Caco-2 (cell line): ENCODE data around the gene SHB. TPM values are rescaled to one million over a fixed set of nuclear protein-coding genes. Genes with fewer than 3 reads are reported as not detected.

ENCODE experiments used
- BruUV-seq: library from RNA; stranded (reverse); fragments of 400-500 nt; replicated peaks from 2 replicates; lab custom pipeline; 2021; lab: Mats Ljungman, UMichigan
- CTCF ChIA-PET: fragments of 300-600 bp; sonication (Branson Sonifier 250); formaldehyde crosslinking; loops from one replicate; lab custom pipeline; 2022; ENCODE audit warnings: antibody characterized with exemption; lab: Charles Lee
- POLR2A ChIA-PET: fragments of 300-600 bp; sonication (Branson Sonifier 250); formaldehyde crosslinking; loops from one replicate; lab custom pipeline; 2022; ENCODE audit warnings: antibody characterized with exemption; lab: Charles Lee
- DNase-seq, 2 experiments: peaks; one replicate each; pipeline versions ENCODE4 v3.0.0 to v3.0.0-alpha.2; 2020 to 2022
- H3K27me3 ChIP-seq: replicated peaks from 2 replicates; pipeline ENCODE4 v1.6.0; 2011; ENCODE audit warnings: low read length; ENCODE audit not compliant: control insufficient read depth, insufficient read depth
- H3K36me3 ChIP-seq: 2 replicates; pipeline ENCODE4 v1.5.1; 2011; ENCODE audit warnings: low read length; ENCODE audit not compliant: control insufficient read depth, insufficient read depth
- H3K4me1 ChIP-seq: fragments of 250-450 bp; sonication (Bioruptor Pico); 2 replicates; pipeline ENCODE4 v1.5.1; 2020; ENCODE audit warnings: mild to moderate bottlenecking
- H3K4me3 ChIP-seq: 2 replicates; pipeline ENCODE4 v1.5.1; 2011; ENCODE audit warnings: low read depth, mild to moderate bottlenecking, control low read depth, low read length
- H3K9me3 ChIP-seq: fragments of 250-450 bp; sonication (Bioruptor Pico); 2 replicates; pipeline ENCODE4 v1.5.1; 2020; ENCODE audit warnings: mild to moderate bottlenecking, moderate library complexity
- H3K27ac Mint-ChIP-seq: one replicate; pipeline ENCODE4 v1.8.0; 2022; ENCODE audit warnings: mixed read lengths; ENCODE audit not compliant: unreplicated experiment
- H3K27me3 Mint-ChIP-seq: one replicate; pipeline ENCODE4 v1.8.0; 2022; ENCODE audit warnings: mixed read lengths; ENCODE audit not compliant: insufficient read depth, unreplicated experiment
- H3K36me3 Mint-ChIP-seq: one replicate; pipeline ENCODE4 v1.8.0; 2022; ENCODE audit warnings: mild to moderate bottlenecking, mixed read lengths; ENCODE audit not compliant: insufficient read depth, unreplicated experiment
- H3K4me1 Mint-ChIP-seq: one replicate; pipeline ENCODE4 v1.8.0; 2022; ENCODE audit warnings: low read depth, mixed read lengths; ENCODE audit not compliant: unreplicated experiment
- H3K4me3 Mint-ChIP-seq: one replicate; pipeline ENCODE4 v1.8.0; 2022; ENCODE audit warnings: mild to moderate bottlenecking, moderate library complexity, mixed read lengths; ENCODE audit not compliant: unreplicated experiment
- H3K9me3 Mint-ChIP-seq: one replicate; pipeline ENCODE4 v1.8.0; 2022; ENCODE audit warnings: mixed read lengths; ENCODE audit not compliant: unreplicated experiment
- CTCF ChIP-seq, 2 experiments: fragments of 200-600 bp in 1 of 2; IDR thresholded peaks; 1 replicate in 1 of 2; 2 replicates in 1 of 2; pipeline versions ENCODE4 v1.5.1 to v1.8.0; 2011 to 2022; ENCODE audit warnings: antibody characterized with exemption in 1 of 2, control low read depth in 1 of 2, inconsistent platforms in 1 of 2, low read depth in 1 of 2, low read length in 1 of 2, mild to moderate bottlenecking in 1 of 2, moderate library complexity in 1 of 2; ENCODE audit not compliant: insufficient read depth in 1 of 2, severe bottlenecking in 1 of 2, unreplicated experiment in 1 of 2
- intact Hi-C: fragments of 100-400 bp; cut with micrococcal nuclease; formaldehyde crosslinking; loops from one replicate; pipeline ENCODE4 v1.10.0; 2022; ENCODE audit not compliant: unreplicated experiment
- total RNA-seq: library from RNA; stranded (reverse); gene quantifications from 2 replicates; pipeline ENCODE4 v1.2.3, GENCODE V29; 2022

SHB gene
- total RNA-seq, 1 experiment from 2014 or later, result 18.3 TPM

- Histone ChIP-seq H3K4me3 (no peak overlapping the region), H3K36me3 (no peaks in the 10 kb centered on the region), H3K4me1 (peaks cover 51% of the 10 kb centered on the region), H3K27me3 (no peaks in the 10 kb centered on the region), H3K9me3 (no peaks in the 10 kb centered on the region)
- Mint-ChIP-seq H3K27ac (peak overlapping the region; percentile 94), H3K27me3 (no peaks in the 10 kb centered on the region), H3K36me3 (peaks cover 25% of the 10 kb centered on the region), H3K4me1 (peaks cover 35% of the 10 kb centered on the region), H3K4me3 (no peak overlapping the region), H3K9me3 (no peaks in the 10 kb centered on the region)
- intact Hi-C loops, result no loop called here
- TF ChIP-seq CTCF (IDR thresholded peaks at IDR 0.05; ENCODE audit: insufficient read depth in 1 of 2, low read depth in 1 of 2, low read length in 1 of 2, severe bottlenecking in 1 of 2, unreplicated experiment in 1 of 2), result no peak
- POLR2A ChIA-PET, result interaction anchor here (4.2 kb wide), 1 partner anchor 21 kb away, joined by 18 read pairs; no protein-coding TSS in a partner anchor
- CTCF ChIA-PET, result no interaction called here
- DNase-seq, result no peak
- no TSS peak for BruUV-seq
These were observed 42.8 kb downstream of the SHB start for GRCh38 chr9:38026021-38026809.

- CTCF ChIA-PET, result interaction anchor here (1.4 kb wide), 1 partner anchor 56 kb away, joined by 4 read pairs; no protein-coding TSS in a partner anchor
- no TSS peak for BruUV-seq
These were observed 43.9 kb downstream of the SHB start for GRCh38 chr9:38025166-38025565.

More at GRCh38 chr9:38025166-38025565, 43.9 kb downstream of the SHB start:
- Mint-ChIP-seq H3K4me1 (peaks cover 35% of the 10 kb centered on the region), H3K4me3 (peak overlapping the region; percentile 53), H3K27ac (peak overlapping the region; percentile 94), H3K27me3 (no peaks in the 10 kb centered on the region), H3K36me3 (peaks cover 25% of the 10 kb centered on the region), H3K9me3 (no peaks in the 10 kb centered on the region)
- TF ChIP-seq CTCF (IDR thresholded peaks at IDR 0.05; ENCODE audit: insufficient read depth in 1 of 2, low read depth in 1 of 2, low read length in 1 of 2, severe bottlenecking in 1 of 2, unreplicated experiment in 1 of 2), result no peak
- Histone ChIP-seq H3K27me3 (no peaks in the 10 kb centered on the region), H3K36me3 (no peaks in the 10 kb centered on the region), H3K9me3 (no peaks in the 10 kb centered on the region), H3K4me1 (peaks cover 61% of the 10 kb centered on the region), H3K4me3 (no peak overlapping the region)
- DNase-seq, result no peak
- intact Hi-C loops, result loop anchor here (2.0 kb wide), 1 partner anchor 56 kb away; no protein-coding TSS in a partner anchor
- POLR2A ChIA-PET, result interaction anchor here (4.2 kb wide), 1 partner anchor 22 kb away, joined by 18 read pairs; no protein-coding TSS in a partner anchor
